H1 (cell line): ENCODE measurements around the gene FSD1L. TPM values are rescaled to one million over a fixed set of nuclear protein-coding genes. Genes with fewer than 3 reads are reported as not detected.

Experiments
- CTCF ChIA-PET: fragments of 300-600 bp; sonication (Branson Sonifier 250); formaldehyde crosslinking; loops from one replicate; lab custom pipeline; 2021; ENCODE audit not compliant: partially characterized antibody; lab: Charles Lee
- POLR2A ChIA-PET: fragments of 300-600 bp; sonication (Branson Sonifier 250); formaldehyde crosslinking; loops from one replicate; lab custom pipeline; 2021; ENCODE audit warnings: inconsistent platforms; ENCODE audit not compliant: partially characterized antibody; lab: Charles Lee
- DNase-seq, 2 experiments: peaks; one replicate each; pipeline versions ENCODE4 v3.0.0 to v3.0.0-alpha.2; 2010 to 2022; ENCODE audit warnings: low spot score in 2 of 2, low read depth in 1 of 2, mixed read lengths in 1 of 2
- FAIRE-seq: peaks from 2 replicates; lab custom pipeline; 2011; peaks lifted over from hg19 to GRCh38; lab: Jason Lieb, UNC
- H2AFZ ChIP-seq: 2 replicates; pipeline ENCODE4 v1.8.1; 2012; ENCODE audit warnings: low read length, inconsistent platforms
- H2AK5ac ChIP-seq: 2 replicates; pipeline ENCODE4 v1.6.1; 2013; ENCODE audit warnings: low read depth, low read length
- H2BK120ac ChIP-seq: replicated peaks from 2 replicates; pipeline ENCODE3; 2013; ENCODE audit warnings: low read depth, low read length, inconsistent platforms
- H2BK12ac ChIP-seq: 2 replicates; pipeline ENCODE4 v1.6.1; 2013; ENCODE audit warnings: low read depth, low read length
- H2BK15ac ChIP-seq: 2 replicates; pipeline ENCODE4 v1.6.1; 2013; ENCODE audit warnings: low read length
- H2BK20ac ChIP-seq: 2 replicates; pipeline ENCODE4 v1.6.1; 2013; ENCODE audit warnings: low read length
- H2BK5ac ChIP-seq: 2 replicates; pipeline ENCODE4 v1.6.1; 2013; ENCODE audit warnings: low read depth, low read length
- H3K14ac ChIP-seq: 2 replicates; pipeline ENCODE4 v1.6.1; 2013; ENCODE audit warnings: inconsistent platforms; ENCODE audit not compliant: insufficient read length
- H3K18ac ChIP-seq: 2 replicates; pipeline ENCODE4 v1.6.1; 2013; ENCODE audit warnings: low read length; ENCODE audit errors: extremely low read depth
- H3K23ac ChIP-seq: 2 replicates; pipeline ENCODE4 v1.6.1; 2013; ENCODE audit warnings: inconsistent platforms; ENCODE audit not compliant: insufficient read length
- H3K23me2 ChIP-seq: 2 replicates; pipeline ENCODE4 v1.6.1; 2013; ENCODE audit warnings: low read depth, low read length
- H3K27ac ChIP-seq: 2 replicates; pipeline ENCODE4 v1.6.1; 2011; ENCODE audit warnings: low read depth, low read length, inconsistent platforms
- H3K27me3 ChIP-seq, 4 experiments: replicated peaks in 1 of 4; 1 replicate in 1 of 4; 2 replicates in 3 of 4; pipeline versions ENCODE4 v1.6.1 to v1.8.1; 2011 to 2013; ENCODE audit warnings: low read length in 3 of 4, mild to moderate bottlenecking in 3 of 4, inconsistent platforms in 2 of 4, mixed read lengths in 2 of 4, moderate library complexity in 1 of 4; ENCODE audit not compliant: control insufficient read depth in 3 of 4, insufficient read depth in 3 of 4; ENCODE audit errors: extremely low read depth in 1 of 4
- H3K36me3 ChIP-seq, 4 experiments: 2 replicates each; pipeline versions ENCODE4 v1.6.1 to v1.8.1; 2011 to 2013; ENCODE audit warnings: mild to moderate bottlenecking in 4 of 4, low read length in 3 of 4, moderate library complexity in 2 of 4, control low read depth in 1 of 4, inconsistent platforms in 1 of 4; ENCODE audit not compliant: insufficient read depth in 4 of 4, control insufficient read depth in 2 of 4
- H3K4ac ChIP-seq: replicated peaks from 2 replicates; pipeline ENCODE3; 2013; ENCODE audit warnings: low read length, low read depth, mixed read lengths, inconsistent platforms; ENCODE audit not compliant: insufficient read length
- H3K4me1 ChIP-seq, 4 experiments: replicated peaks in 1 of 4; 1 replicate in 1 of 4; 2 replicates in 3 of 4; pipeline versions ENCODE4 v1.6.1 to v1.8.1; 2011 to 2013; ENCODE audit warnings: low read length in 3 of 4, inconsistent platforms in 2 of 4, mixed read lengths in 1 of 4; ENCODE audit not compliant: insufficient read depth in 4 of 4, control insufficient read depth in 3 of 4
- H3K4me2 ChIP-seq, 2 experiments: 2 replicates each; pipeline versions ENCODE4 v1.6.1 to v1.8.1; 2011 to 2013; ENCODE audit warnings: low read depth in 2 of 2, low read length in 2 of 2, control low read depth in 1 of 2, inconsistent platforms in 1 of 2, mild to moderate bottlenecking in 1 of 2; ENCODE audit not compliant: insufficient read depth in 1 of 2
- H3K4me3 ChIP-seq, 4 experiments: fragments of 200-600, 300-600 bp in 1 of 4; sonication (generic), shearing (Covaris generic), sonication (Bioruptor Twin) in 1 of 4; 2 replicates each; pipeline versions ENCODE4 v1.5.1 to v1.8.1; 2011 to 2016; ENCODE audit warnings: low read length in 4 of 4, low read depth in 3 of 4, control low read depth in 2 of 4, inconsistent platforms in 2 of 4, mild to moderate bottlenecking in 2 of 4, mixed read lengths in 1 of 4, moderate library complexity in 1 of 4; ENCODE audit not compliant: insufficient read depth in 2 of 4; ENCODE audit errors: extremely low read depth in 1 of 4
- H3K56ac ChIP-seq: replicated peaks from 2 replicates; pipeline ENCODE3; 2013; ENCODE audit warnings: low read depth, mild to moderate bottlenecking, mixed read lengths, low read length, inconsistent platforms; ENCODE audit not compliant: insufficient read length
- H3K79me1 ChIP-seq: 2 replicates; pipeline ENCODE4 v1.6.1; 2013; ENCODE audit warnings: low read depth, low read length, control low read depth
- H3K79me2 ChIP-seq, 2 experiments: 2 replicates each; pipeline versions ENCODE4 v1.6.1 to v1.8.1; 2012 to 2013; ENCODE audit warnings: low read length in 2 of 2, mild to moderate bottlenecking in 2 of 2, inconsistent platforms in 1 of 2; ENCODE audit not compliant: insufficient read depth in 2 of 2, control insufficient read depth in 1 of 2
- H3K9ac ChIP-seq, 4 experiments: replicated peaks in 1 of 4; 1 replicate in 1 of 4; 2 replicates in 3 of 4; pipeline versions ENCODE4 v1.6.1 to v1.8.1; 2011 to 2013; ENCODE audit warnings: low read depth in 3 of 4, low read length in 3 of 4, control low read depth in 2 of 4, mild to moderate bottlenecking in 2 of 4, moderate library complexity in 2 of 4, inconsistent platforms in 1 of 4; ENCODE audit errors: extremely low read depth in 1 of 4
- H3K9me3 ChIP-seq, 2 experiments: 2 replicates each; pipeline versions ENCODE4 v1.6.1 to v1.8.1; 2012 to 2013; ENCODE audit warnings: mild to moderate bottlenecking in 2 of 2, moderate library complexity in 2 of 2, control low read depth in 1 of 2, inconsistent platforms in 1 of 2, low read depth in 1 of 2, low read length in 1 of 2, mixed read lengths in 1 of 2; ENCODE audit not compliant: insufficient read depth in 2 of 2
- H4K20me1 ChIP-seq, 2 experiments: replicated peaks in 1 of 2; 2 replicates each; pipeline versions ENCODE3 to v1.8.1; 2011 to 2013; ENCODE audit warnings: inconsistent platforms in 2 of 2, low read length in 2 of 2, mild to moderate bottlenecking in 1 of 2; ENCODE audit not compliant: insufficient read depth in 2 of 2, control insufficient read depth in 1 of 2
- H4K5ac ChIP-seq: 2 replicates; pipeline ENCODE4 v1.6.1; 2013; ENCODE audit warnings: low read length, low read depth, mixed read lengths, inconsistent platforms; ENCODE audit not compliant: insufficient read length
- H4K8ac ChIP-seq: 2 replicates; pipeline ENCODE4 v1.8.0; 2013; ENCODE audit warnings: mild to moderate bottlenecking, moderate library complexity, low read length, inconsistent platforms; ENCODE audit not compliant: insufficient read depth; ENCODE audit errors: extremely low read depth
- H4K91ac ChIP-seq: replicated peaks from 2 replicates; pipeline ENCODE3; 2013; ENCODE audit warnings: low read length, mixed read lengths, inconsistent platforms; ENCODE audit not compliant: insufficient read length
- EGR1 ChIP-seq: IDR thresholded peaks from 2 replicates; pipeline ENCODE4 v1.6.1; 2011; ENCODE audit warnings: low read depth, low read length, borderline replicate concordance
- EZH2 ChIP-seq: fragments of 200-600 bp; sonication (generic); IDR thresholded peaks from 2 replicates; pipeline ENCODE4 v1.7.1; 2012; ENCODE audit warnings: low read depth, mild to moderate bottlenecking, moderate library complexity, low read length, inconsistent platforms; ENCODE audit not compliant: severe bottlenecking
- GTF2F1 ChIP-seq: IDR thresholded peaks from 2 replicates; pipeline ENCODE4 v1.6.1; 2012; ENCODE audit warnings: low read depth, low read length, improper control_type of control experiment, borderline replicate concordance
- JUN ChIP-seq: IDR thresholded peaks from 2 replicates; pipeline ENCODE4 v1.6.1; 2011; ENCODE audit warnings: low read depth, mild to moderate bottlenecking, improper control_type of control experiment, low read length
- NANOG ChIP-seq: IDR thresholded peaks from 2 replicates; pipeline ENCODE4 v1.6.1; 2011; ENCODE audit warnings: low read length, low read depth, mild to moderate bottlenecking, inconsistent platforms; ENCODE audit not compliant: insufficient read depth, poor library complexity, severe bottlenecking
- POLR2A ChIP-seq, 2 experiments: IDR thresholded peaks; 1 replicate in 1 of 2; 2 replicates in 1 of 2; pipeline ENCODE4 v1.6.1; 2011; ENCODE audit warnings: low read depth in 2 of 2, low read length in 2 of 2, mild to moderate bottlenecking in 2 of 2; ENCODE audit errors: control extremely low read depth in 1 of 2
- RAD21 ChIP-seq, 2 experiments: IDR thresholded peaks in 1 of 2; conservative IDR thresholded peaks in 1 of 2; 2 replicates each; pipeline ENCODE4 v1.6.1; 2011; ENCODE audit warnings: low read depth in 2 of 2, low read length in 2 of 2, improper control_type of control experiment in 1 of 2, inconsistent platforms in 1 of 2, mild to moderate bottlenecking in 1 of 2, moderate library complexity in 1 of 2
- ZNF274 ChIP-seq: IDR thresholded peaks from 2 replicates; pipeline ENCODE4 v1.7.0; 2012; ENCODE audit warnings: low read length, borderline replicate concordance; ENCODE audit errors: extremely low read depth
- polyA plus RNA-seq, 7 experiments: library from polyadenylated mRNA; depleted of rRNA in 3 of 7; stranded (reverse) in 5 of 7; unstranded in 2 of 7; fragments of >200 nt in 5 of 7; fragments of 200-250 nt in 2 of 7; gene quantifications; 1 replicate in 5 of 7; 2 replicates in 1 of 7; 4 replicates in 1 of 7; pipeline versions ENCODE4 v1.2.1 to v1.2.3, GENCODE V29; 2011 to 2013; ENCODE audit warnings: missing spikeins in 2 of 7, mixed read lengths in 2 of 7
- total RNA-seq: library from RNA; stranded (reverse); fragmentation: NEBNext Ultra II Directional; extraction: Animal tissue kit (Norgen Biotek cat#: 25700); gene quantifications from 2 replicates; pipeline ENCODE4 v1.2.1, GENCODE V29; 2021

The FSD1L gene
- total and polyA plus RNA-seq, 2 of the 8 experiments (the other 6 are each of a cell fraction or from before 2014, with no cell fraction given) = 0.91 to 4.8 TPM

DNA sequence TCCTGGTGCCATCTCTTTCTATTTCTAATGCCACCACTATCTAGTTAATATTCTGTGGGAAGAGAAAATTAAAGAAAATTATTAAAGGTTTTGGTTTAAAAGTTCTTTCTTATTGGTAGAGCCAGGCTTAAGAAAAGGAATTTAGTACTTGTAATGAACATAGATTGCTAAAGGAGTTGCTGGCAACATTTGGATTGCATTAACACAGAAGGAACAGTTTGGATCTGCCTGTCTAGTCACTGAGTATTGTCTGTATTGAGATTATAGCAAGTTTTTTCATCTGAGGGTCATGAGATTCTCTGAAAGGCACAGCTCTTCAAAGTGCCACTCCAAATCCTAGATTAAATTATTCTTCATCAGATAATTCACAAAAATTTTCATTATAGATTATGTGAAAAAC lies 32.0 kb downstream of the FSD1L start:
- H3K56ac ChIP-seq = no peak overlapping the region
- DNase-seq (no peak), FAIRE-seq (no peak)
- no peaks in the 10 kb centered on the region for H3K4me1 ChIP-seq
- no peak overlapping the region for H2AK5ac ChIP-seq
- no peak overlapping the region for H3K4me2 ChIP-seq
- H3K14ac ChIP-seq = no peak overlapping the region
- H4K5ac ChIP-seq = no peak overlapping the region
- H2BK20ac ChIP-seq = no peak overlapping the region
- H3K18ac ChIP-seq = no peak overlapping the region
- H3K4me3 ChIP-seq = no peak overlapping the region
- no peak overlapping the region for H2BK5ac ChIP-seq
- no peaks in the 10 kb centered on the region for H3K27me3 ChIP-seq
- H3K9ac ChIP-seq = no peak overlapping the region
- H3K36me3 ChIP-seq = no peaks in the 10 kb centered on the region; a peak in 1 of 8 replicates
- no peaks in the 10 kb centered on the region for H3K79me1 ChIP-seq
- no peak overlapping the region for H3K23ac ChIP-seq
- no peak overlapping the region for H2AFZ ChIP-seq
- ChIA-PET POLR2A (interaction anchor here (0.7 kb wide), 1 partner anchor 21 kb away, joined by 3 read pairs; no protein-coding TSS in a partner anchor), CTCF (interaction anchor here (0.6 kb wide), 2 partner anchors 56 to 68 kb away, joined by 4 read pairs; no protein-coding TSS in a partner anchor)
- no peak overlapping the region for H2BK120ac ChIP-seq
- H3K9me3 ChIP-seq = no peaks in the 10 kb centered on the region
- no peak overlapping the region for H3K4ac ChIP-seq
- no peak overlapping the region for H2BK15ac ChIP-seq
- H2BK12ac ChIP-seq = no peak overlapping the region
- H3K79me2 ChIP-seq = no peaks in the 10 kb centered on the region
- H3K27ac ChIP-seq = no peak overlapping the region
- no peak overlapping the region for H4K8ac ChIP-seq
- H3K23me2 ChIP-seq = no peaks in the 10 kb centered on the region
- H4K91ac ChIP-seq = no peak overlapping the region
- H4K20me1 ChIP-seq = peaks cover 0 to 1% of the 10 kb centered on the region in 2 experiments
- TF ChIP-seq POLR2A (IDR thresholded peaks at IDR 0.05; ENCODE audit: control extremely low read depth in 1 of 2, low read depth in 2 of 2, low read length in 2 of 2) (no peak), JUN (no peak), GTF2F1 (no peak), EZH2 (no peak), RAD21 (IDR thresholded peaks at IDR 0.05 in 1 of 2, conservative IDR thresholded peaks at IDR 0.05 in 1 of 2; ENCODE audit: low read depth in 2 of 2, low read length in 2 of 2) (no peak), EGR1 (no peak), NANOG (no peak), ZNF274 (no peak)
